Endometrium (tissue), 2 donors: Measurements from ENCODE around the gene COL23A1.

ENCODE experiments used
- FAIRE-seq: peaks from 2 replicates; lab custom pipeline; 2012; peaks lifted over from hg19 to GRCh38; lab: Jason Lieb, UNC
- donor health status: control.
- donor health status: control.

COL23A1 gene

DNA sequence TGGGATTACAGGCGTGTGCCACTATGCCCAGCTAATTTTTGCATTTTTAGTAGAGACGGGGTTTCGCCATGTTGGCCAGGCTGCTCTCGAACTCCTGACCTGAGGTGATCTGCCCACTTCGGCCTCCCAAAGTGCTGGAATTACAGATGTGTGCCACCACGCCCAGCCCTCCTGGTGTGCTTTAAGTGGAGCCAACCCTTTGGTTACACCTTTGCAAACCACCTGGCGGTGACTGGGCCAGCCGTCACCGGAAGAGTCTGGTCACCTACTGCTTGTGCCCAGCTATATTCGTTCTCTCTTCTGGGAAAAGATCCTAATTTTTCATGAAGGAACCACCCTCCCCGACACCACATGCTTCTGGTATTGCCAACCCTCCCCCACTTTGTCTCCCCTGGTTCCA is 35.9 kb downstream of the COL23A1 start:
- FAIRE-seq = no peak

DNA sequence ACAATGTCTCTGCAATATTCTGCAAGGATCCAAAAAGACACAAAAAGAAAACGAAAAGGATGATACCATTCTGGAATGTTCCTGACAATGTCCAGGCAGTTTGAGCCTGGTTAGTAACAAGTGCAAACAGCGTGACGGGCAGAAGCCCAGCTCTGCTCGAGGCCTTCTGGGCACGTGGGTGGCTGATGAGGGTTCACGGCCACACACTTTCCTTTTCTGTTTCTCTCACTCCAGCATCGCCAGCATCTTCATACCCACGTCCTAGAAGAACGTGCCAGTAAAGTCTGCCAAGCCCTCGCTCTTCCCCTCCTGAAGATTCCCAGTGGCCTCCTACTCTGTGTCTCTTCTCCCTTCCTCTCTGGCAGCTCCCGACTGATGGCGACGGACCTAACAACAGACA is 36.7 kb downstream of the COL23A1 start:
- no peak for FAIRE-seq

DNA sequence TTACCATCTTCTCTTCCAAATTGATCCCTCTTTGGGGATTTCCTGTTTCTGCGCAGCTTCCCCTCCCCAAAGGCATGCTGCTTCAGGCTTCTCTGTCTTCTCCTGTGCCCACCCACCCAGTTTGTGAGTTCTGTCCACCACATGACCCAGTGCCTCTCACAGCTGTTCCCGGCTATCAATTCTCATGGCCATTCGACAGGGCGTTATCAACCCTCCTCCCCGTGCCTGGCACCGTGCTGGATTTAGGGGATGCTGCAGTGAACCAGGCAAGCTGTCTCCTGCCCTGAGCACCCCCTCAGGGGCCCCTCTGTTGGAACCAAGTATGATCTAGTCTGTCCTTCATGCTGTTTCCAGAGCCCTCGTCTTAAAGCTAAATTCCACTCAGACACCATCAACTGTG is 38.7 kb downstream of the COL23A1 start:
- no peak for FAIRE-seq

DNA sequence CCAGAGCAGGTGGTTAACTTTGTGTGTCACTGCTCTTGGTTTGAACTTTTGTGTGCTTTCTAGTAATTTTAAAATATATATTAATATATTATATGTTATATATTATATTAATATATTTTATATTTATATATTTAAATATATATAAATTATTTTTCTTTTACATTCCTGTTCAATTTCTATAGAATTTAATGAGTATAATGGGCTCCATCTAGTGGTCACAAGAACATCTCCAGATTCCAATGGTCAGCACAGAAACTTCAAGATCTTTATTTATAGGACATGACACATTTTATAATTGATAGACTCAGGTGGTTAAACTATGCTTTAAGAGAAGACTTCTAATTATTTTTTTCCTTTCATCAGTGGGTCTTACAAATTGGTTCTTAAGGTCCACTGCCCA is 39.1 kb downstream of the COL23A1 start:
- FAIRE-seq = peak; percentile 92

DNA sequence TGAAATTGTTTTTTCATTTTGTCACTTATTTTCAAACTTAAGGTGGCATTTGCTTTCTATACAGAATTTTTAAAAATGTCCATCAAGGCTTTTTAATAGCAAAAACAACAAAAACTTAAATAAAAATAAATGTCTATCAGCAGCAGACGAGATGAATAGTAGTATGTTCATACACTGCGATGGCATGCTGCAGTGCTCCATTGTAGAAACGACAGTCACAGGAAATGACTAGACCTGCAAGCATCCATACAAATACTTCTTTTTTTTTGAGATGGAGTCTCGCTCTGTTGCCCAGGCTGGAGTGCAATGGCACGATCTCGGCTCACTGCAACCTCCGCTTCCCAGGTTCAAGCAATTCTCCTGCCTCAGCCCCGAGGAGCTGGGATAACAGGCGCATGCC is 41.4 kb downstream of the COL23A1 start:
- no peak for FAIRE-seq

DNA sequence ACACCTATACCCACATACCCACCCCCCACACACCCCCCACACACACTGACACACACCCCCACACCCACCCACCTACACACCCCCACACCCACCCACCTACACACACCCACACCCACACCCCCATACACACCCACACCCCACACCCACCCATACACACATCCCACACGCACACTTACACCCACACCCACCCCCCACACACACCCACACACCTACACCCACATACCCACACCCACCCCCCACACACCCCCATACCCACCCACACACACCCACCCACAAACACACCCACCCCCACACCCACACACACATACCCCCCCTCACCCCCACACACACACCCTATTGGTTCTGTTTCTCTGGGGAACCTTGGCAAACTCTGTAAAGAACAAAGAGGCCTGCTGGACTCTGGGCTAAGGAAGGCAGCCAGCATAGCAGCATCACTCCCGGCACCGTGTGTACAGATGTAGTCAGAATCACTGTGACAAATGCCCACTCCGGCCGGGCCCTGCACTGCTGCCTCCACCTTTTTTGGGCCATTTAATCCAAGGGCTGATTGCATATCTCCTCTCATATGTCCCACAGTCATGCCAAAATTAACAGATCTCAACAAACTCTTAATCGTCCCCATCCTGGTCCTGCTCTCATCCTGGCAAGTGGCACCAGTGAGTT is 42.3 kb downstream of the COL23A1 start:
- FAIRE-seq = no peak

DNA sequence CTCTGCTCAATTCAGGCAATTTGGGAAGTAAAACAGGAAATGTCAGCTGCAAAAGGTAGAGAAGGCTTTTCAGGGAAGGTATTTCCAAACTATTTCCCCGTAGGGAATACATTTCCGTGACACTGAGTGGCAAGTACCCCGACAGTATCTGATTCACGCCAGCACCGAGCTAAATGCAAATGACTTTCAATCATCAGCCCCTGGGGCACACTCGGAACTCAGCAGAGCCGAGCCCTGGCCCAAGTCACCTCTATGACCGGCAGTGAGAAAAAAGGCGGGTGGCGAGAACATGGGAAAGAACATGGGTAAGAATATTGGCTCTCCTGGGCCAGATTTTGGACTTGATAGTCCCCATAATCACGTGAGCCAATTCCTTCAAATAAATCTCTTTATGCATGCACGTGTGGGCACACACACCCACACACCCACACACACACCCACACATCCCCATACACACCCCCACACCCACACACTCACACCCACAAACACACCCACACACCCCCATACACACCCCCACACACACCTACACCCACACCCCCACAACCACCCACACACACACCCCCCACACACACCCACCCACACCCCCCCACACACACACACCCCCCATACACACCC is 43.0 kb downstream of the COL23A1 start:
- FAIRE-seq = no peak

DNA sequence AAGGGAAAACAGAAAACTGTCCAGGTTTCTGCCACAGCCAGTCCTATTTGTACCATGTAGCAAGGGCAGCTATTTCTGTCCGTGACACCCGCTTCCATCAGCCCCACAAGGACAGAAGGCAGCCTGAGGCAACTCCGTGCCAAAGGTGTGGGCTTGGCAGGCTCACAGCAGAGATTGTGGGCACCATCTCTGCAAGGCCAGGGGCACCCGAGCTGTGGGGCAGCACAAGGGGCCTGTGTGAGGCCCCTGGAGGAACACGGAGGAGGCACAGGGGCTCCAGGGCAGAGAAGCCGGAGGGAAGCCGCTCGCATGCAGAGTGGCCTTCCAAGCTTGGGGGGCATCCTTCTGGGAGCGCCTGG is 43.5 kb downstream of the COL23A1 start:
- no peak for FAIRE-seq

DNA sequence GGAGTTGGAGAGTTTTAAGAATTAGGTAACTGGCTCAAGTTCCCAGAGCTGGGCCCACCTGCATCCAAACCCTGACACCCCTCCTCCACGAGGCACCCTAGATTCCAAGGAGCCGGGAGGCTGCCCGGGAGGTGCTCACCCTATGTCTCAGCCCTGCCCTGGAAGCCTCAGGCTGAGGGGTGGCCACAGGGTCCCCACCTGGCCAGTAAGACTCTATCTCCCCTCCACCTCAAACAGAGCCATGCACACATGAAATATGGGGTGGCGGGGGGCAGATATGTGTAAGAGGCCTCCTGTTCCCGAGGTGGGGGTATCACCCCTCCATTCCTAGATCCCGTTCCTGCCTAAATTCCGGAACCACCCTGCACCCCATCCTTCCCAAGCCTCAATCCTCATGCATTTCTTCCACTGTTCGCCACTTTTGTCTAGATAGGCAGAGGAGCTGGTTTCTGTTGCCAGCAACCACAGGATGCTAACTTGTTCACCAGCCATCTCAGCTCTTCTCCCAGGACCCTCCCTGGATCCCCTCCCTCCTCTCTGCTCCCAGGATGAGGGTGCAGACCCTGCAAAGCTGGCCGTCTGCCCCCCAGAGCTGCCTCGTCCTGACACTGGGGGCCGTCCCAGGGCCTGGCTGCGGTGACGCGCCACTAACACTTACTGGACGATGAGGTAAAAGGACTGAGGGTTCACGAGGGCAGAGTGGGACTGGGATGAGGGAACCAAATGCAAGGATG is 44.1 kb downstream of the COL23A1 start:
- FAIRE-seq = no peak

DNA sequence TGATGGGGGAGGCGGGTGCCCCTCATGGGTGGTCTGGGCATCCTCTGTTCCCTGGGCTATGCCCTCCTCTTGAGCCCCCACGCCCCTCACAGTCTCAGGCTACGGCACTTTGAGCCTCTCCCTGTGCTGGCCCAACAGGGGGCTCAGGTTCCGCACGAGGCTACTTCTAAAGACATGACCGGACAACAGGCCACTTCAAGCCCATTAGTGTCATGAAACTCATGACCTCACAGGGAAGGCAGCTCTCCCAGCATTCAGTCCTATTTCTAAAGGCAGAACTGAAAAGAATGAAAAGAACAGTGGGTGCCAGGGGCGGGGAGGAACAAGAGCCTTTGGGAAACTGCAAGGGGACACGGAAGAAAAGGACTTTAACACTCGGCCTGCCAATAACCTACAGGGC is 45.0 kb downstream of the COL23A1 start:
- no peak for FAIRE-seq

DNA sequence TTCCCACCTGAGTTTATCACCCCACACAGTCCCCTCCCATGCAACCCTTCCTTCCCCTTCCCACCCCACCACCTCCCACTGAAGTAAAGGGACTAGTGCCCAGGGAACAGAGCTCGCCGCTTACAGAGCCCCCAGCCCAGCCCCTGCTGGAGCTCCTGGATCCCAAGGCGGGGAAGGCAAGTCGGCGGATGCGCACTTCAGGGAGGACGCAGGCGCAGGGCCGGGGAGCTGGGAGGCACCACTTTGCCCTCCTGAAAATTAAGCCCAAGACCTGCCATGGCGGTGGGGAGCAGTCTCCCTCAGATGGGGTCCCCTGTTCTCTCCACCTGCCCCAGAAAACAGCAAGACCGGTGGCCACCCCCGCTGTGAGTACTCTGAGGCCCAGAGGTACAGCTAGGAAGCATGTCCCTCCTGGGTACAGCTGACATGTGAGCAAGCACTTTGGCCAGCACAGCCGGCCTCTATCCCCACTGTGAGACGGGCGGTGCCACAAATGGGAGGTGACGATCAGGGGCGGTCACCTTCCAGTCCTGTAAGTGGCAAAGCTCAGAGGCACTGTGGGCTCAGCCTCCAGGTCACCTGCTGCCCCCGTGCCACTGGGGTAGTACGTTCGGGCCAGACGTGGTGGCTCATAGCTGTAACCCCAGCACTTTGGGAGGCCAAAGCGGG is 45.9 kb downstream of the COL23A1 start:
- FAIRE-seq = no peak

DNA sequence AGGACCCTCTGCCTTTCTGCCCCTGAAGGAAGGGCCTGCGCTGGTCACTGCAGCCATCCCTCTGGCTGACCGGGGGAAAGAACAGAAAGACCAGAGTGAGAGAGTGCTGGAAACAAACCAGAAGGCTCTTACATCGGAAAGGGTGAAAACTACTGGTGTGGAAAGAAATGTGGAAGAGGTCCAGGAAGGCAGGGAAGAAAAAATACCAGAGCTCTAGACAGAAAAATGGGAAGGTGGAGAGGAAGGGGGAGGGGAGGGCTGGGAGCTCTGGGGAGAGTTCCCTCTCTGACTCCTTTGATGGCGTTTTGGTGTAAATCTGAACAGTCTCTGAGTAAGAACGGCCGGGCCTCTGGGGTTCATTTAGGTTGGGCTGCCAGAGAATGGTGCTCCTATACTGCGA is 47.7 kb downstream of the COL23A1 start:
- FAIRE-seq = no peak

DNA sequence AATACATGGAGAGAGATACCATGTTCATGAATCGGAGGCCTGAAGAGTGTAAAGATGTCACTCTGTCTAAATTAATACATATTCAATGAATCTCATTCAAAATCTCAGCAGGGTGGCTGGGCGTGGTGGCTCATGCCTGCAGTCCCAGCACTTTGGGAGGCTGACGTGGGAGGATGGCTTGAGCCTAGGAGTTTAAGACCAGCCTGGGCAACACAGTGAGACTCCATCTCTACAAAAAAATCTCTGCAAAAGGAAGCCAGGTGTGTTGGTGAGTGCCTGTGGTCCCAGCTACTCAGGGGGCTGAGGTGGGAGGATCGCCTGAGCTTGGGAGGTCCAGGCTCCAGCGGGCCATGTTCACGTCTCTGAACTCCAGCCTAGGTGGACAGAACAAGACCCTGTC is 49.7 kb downstream of the COL23A1 start:
- no peak for FAIRE-seq

DNA sequence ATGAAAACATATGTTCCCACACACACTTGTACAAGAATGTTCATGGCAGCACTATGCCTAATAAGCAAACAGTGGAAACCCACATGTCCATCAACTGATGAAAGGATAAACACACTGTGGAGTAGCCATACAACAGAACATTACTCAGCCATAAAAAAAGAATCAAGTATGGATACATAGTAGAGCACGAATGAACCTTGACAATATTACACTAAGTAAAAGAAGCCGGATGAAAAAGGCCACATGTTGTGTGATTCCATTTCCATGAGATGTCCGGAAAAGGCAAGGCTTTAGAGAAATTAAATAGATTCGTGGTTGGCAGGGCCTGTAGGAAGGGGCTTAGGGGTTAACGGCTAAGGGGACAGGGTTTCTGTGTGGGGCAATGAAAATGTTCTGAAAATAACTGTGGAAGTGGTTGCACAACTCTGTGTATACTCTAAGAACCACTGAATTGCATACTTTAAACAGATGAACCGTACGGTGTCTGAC is 51.4 kb downstream of the COL23A1 start:
- FAIRE-seq = no peak

DNA sequence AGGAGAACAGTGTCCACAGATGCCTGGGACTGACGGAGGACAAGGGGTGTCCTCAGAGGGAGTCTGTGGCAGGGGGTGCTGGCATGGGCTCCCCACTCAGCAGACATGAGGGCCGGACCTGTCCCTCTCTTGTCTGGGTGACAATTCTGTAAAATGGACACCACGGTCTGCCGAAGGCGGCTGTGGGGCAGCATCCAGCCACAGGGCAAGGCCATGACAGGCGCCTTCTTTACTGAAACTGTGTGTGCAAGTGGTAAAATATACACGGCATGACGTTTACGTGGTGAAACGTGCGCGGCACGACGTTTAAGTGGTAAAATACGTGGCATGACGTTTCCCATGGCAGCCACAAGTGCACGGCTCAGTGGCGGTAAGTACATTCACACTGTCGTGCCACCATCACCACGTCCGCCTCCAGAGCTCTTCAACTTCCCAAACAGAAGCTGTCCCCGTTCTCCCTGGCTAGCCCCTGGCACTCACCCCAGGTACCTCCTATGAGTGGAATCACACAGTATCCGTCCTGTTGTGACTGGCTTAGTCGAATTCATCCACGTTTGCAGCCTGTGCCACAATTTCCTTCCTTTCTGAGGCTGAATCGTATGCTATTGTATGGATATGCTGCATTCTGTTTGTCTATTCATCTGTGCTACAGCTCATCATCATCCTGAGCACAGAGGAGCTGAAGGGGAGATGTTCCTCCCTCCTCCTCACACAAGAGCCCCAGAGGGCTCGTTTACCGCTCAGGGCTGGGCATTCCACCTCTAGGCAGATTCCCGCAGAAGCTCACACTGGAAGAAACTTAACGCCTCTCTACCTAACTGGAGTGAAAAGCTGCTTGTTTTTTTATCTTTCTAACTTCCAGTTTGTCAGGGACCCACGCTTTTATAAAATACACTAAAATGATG is 52.5 kb downstream of the COL23A1 start:
- no peak for FAIRE-seq

DNA sequence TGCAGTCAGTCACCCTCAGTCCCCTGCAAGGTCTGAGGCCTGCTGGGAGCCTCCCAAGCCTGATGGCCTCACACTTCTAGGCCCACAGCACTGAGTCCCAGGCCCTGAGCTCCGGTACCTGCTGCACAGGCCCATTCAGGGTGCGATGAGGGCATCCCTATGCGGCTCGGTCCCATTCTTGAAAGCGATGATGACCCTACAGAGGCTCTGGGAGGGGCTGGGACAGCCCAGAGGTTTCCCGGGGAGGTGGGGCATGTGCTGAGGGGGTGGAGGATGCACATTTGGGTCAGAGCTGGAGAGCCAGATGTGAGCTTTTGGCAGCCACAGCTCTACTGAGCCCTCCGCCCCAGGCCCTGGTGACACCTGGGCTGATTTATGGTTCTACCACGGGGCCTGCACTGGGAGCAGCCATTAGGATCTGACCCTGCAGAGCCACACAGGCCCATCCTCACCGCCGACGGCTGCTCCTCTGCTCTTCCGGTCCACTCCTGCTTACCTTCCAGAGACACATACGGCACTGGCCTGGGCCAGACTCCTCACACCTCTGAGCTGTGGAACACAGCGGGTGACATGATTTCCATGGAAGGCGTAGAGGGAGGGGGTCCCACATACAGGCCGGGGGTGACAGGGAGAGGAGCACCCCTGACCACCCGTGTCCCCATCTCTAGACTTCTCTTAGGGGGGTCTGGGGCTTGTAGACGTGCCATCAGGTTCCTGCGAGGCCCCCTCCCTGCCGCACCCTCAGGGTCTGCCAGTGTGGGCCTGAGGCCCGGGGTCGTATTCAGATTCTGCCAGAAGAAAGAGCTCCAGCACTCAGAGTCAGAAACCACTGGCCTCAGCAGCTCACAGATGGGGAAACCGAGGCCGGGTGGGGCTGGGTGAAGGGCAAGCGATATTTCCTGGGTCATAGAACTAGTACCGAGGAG is 53.4 kb downstream of the COL23A1 start:
- FAIRE-seq = no peak

DNA sequence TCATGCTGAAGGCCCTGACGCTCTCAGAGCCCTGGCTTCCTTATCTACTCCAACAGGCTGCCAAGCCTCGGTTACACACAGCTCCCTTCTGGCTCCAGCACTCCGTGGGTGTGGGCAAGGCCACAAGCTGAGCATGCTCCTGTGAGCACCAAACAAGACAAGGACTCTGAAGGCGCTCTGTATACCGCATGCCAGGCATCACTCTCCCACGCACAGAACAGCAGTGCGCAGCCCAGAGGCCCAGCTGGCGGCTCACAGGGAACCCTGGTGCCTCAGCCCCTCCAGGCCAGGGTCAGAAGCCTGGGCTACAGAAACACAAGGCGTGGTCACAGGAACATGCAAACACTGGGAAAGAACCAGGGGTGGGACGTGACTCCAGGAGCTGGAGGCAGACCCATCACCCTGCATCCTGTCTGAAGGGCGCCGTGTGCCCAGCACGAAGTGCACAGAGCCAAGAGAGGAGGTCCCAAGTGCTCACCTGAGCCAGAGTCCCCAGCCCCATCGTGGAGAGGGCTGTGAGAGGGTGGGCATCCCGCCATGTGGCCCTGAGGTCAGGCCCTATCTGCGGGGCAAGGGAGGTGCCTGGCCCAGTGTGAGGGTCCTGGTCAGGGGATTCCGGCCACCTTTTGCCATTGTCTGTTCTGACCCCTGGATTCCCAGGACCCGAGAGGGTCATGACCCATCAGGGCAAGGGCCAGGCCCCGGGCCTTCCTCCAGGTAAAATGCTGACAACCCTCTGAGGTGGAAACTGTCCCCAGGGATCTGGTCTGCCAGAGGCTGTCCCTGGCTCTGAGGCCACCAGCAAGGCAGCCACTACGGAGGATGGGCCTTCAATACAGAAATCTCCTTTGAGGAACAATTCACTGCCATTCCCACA is 54.7 kb downstream of the COL23A1 start:
- no peak for FAIRE-seq

DNA sequence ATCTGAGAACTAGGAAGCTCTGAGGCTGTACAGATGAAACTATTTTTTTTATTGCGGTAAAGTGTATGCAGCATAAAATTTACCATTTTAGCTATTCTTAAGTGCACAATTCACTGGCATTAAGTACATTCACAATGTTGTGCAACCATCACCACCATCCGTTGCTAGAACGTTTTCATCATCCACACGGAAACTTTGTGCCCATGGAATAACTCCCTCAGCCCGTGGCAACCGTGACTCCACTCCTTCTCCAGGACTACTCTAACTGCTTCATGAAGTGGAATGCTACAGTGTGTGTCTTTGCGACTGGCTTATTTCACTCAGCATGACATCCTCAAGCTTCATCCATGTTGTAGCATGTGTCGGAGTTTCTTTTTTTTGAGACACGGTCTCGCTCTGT is 57.1 kb downstream of the COL23A1 start:
- no peak for FAIRE-seq

DNA sequence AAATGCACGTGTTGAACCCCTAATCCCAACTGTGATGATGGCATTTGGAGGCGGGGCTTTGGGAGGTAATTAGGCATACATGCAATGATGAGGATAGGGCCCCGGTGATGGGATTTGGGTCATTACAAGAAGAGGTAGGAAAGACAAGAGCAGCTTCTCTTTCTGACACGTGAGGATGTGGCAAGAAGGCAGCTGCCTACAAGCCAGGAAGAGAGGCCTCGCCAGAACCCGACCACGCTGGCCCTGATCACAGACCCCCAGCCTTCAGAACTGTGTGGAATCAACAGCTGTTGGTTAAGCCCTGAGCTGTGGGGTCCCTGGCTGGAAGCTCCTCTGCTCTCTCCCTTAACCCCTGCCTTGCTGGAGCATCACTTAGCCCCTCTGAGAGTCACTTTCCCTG is 57.5 kb downstream of the COL23A1 start:
- no peak for FAIRE-seq

DNA sequence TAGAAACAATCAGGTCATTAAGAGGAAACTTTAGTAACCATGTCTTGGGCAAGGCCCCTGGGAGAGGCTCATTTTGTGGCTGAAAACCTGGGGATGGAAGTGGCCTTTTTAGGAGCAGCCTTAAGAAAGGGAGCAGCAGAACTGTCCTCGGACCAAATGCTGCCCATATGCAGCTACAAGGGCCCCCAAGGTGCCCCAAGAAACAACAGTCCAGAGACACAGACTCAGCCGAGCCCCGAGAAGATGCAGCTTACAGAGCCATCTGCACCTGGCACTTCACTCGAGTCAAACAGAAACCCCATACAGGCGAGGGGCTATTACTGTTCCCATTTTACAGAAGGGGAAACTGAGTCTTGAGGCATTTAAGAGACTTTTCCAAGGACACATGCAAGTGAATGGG is 58.0 kb downstream of the COL23A1 start:
- FAIRE-seq = no peak
